ENCODE results near the gene GOLGA1.

The GOLGA1 gene

DNA sequence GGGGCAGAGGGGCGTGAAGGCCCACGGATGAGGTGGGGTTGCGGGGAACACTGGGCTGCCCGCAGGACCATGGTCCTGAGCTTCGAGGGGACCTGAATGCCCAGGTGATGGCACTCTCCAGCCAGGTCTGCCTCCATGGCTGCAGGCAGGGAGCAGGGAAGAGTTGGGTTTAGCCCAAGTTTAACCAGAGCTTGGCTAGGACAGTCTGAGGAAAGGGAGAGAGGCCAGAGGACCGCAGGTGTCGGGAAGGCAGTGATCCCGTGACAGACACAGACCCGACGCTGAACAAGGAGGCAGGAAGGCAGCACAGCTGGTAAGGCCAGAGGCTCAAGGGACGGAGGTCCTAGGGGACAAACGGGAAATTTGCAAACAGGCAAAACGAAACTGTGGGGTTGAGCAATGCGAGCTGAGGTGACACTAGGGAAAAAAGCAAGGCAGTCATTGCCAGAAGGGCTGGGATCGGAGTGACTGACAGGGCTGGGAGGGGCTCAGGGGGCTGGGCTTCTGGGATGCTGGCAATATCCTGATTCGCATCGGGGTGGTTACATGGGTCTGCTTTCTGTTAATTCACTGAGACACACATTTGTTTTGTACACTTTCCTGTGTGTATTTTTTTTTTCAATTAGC is 53.9 kb downstream of the GOLGA1 start:
- DNase-seq (ENCODE audit: low read depth in 4 of 4, low spot score in 1 of 4), result no peak

DNA sequence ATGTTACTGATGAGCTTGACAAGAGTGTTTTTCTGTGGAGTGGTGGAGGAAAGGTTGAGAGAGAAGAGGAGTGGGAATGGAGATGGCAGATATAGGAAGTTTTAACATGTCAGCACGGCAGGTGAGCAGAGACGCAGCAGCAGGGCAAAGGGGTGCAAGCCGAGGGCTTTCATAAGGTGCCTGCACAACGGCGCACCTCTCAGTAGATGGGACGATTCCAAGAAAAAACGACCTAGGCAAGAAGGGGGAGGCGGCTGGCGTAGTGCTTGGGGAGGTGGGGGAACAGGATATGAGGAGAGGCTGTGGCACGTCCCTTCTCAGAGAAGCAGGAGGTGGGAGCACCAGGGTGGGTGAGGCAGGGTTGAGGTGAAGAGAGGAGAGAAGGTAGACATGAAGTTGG is 54.4 kb downstream of the GOLGA1 start:
- DNase-seq (ENCODE audit: low read depth in 4 of 4, low spot score in 1 of 4), result no peak

DNA sequence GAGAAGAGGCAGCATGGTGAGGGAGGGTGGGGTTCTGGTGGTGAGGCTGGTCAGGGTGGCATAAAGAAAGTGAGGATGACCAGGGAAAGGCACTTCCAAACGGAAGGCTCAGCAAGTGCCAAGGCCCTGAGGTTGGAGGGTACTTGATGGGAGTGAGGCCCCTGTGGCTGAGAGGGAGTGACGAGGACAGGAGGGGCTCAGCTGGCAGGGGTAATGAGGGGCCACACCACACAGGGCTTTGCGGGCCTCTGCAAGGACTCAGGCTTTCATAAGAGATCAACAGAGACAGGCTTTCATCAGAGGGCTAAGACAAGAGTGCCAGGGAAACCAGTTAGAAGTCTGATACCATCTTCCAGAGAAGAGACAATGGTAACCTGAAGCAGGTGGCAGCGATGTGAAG is 55.3 kb downstream of the GOLGA1 start:
- DNase-seq (ENCODE audit: low read depth in 4 of 4, low spot score in 1 of 4), result no peak

DNA sequence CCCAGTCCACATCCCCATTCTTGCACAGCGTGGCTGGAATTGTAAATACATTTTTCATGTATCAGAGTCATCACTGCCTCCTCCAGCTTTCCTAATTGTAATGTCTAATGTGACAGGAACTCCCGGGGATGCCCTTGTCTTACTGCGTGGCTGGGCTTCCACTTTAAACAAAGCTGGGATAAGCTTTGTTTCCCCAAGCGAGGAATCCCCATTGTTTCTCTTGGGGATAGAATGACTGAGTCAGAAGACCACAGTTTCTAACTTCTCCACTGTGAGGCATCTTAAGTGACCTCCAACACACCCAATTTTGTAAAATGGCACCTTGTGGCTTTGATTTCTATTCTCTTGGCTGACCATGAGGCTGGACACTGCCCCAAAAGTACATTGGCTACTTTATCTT is 56.5 kb downstream of the GOLGA1 start:
- no peak for DNase-seq (ENCODE audit: low read depth in 4 of 4, low spot score in 1 of 4)

DNA sequence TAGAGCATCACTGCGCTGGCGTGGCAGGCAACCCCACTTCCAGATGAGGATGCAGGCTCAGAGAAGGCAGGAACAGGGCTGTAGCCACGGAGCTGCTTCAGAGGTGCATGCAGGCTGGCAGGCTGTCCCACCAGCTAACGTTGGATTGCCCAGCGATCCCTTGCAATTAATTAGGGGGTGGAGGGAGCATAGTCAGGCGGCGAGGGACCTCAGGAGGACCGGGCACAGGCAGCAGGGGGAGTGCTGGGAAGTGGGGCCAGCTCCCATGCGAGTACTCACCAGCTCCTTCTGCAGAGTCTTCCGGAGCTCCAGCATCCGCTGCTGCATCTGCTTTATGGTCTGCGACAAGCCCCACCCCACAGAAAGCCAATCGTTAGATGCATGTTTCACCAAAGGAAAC is 58.7 kb downstream of the GOLGA1 start:
- DNase-seq (ENCODE audit: low read depth in 4 of 4, low spot score in 1 of 4), result no peak

DNA sequence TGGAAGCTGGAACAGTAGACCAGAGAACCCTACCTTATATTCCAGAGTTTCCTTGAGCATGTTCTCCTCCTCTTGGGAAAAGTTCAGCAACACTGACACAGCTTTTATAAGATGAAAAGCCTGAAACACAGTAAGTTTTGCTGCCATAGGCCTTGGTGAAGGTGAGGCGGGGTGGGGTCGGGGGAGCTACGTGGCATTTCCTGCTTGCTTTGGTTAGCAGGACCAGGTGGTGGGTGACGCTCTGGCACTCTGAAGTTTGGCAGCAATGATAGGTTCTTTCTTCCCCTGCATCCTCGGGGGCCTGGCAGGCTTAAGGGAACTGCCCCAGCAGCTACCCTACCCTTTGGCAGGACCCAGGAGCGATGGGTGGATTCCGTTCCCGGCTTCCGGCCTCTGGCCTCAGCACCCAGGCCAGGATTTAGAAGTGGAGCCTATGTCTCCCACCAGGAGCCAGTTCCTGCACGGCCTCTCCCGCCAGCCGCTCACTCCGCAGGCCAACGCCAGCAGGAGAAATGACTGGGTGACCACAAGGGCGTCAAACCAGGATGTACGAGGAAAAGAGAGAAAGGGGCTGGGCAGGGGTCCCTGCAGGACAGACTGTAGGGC is 59.6 kb downstream of the GOLGA1 start:
- no peak for DNase-seq (ENCODE audit: low read depth in 4 of 4, low spot score in 1 of 4)

DNA sequence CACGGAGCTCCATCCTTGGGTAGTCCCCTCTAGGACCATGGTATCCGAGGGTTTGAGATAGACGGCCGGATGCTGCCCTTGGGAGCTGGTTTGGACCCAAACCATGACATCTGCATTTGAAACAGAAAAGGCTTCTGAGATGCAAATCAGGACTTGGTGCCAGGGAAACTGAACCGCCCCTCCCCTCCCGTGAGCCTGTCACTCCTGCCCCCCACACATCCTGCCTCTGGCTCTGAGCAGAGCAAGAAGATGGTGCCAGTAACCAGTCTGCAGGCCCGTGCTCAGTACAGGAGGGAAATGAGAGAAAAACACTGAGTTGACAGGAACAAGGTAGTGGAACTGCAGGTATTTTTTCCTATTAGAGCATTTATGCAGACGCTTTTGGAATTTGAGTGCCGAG is 60.4 kb downstream of the GOLGA1 start:
- DNase-seq (ENCODE audit: low read depth in 4 of 4, low spot score in 1 of 4), result no peak

DNA sequence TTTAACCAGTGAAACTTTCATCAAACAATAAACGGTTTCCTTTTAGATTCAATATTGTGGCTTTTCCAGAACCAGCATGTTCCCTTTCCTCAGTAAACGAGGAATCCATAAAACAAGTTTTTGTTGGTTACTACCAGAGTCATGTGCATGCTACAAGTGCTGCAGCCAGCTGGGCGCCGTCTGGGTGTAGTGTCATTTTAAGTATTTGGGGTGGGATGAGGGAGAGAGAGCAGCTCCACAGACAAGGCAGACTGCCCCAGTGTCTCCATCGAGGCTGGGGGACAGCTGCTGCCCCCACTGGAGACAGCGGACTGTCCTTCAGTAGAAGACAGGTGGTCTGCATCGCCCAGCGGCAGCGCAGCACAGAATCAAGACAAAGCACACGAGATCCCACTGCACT is 61.7 kb downstream of the GOLGA1 start:
- no peak for DNase-seq (ENCODE audit: low read depth in 4 of 4, low spot score in 1 of 4)

DNA sequence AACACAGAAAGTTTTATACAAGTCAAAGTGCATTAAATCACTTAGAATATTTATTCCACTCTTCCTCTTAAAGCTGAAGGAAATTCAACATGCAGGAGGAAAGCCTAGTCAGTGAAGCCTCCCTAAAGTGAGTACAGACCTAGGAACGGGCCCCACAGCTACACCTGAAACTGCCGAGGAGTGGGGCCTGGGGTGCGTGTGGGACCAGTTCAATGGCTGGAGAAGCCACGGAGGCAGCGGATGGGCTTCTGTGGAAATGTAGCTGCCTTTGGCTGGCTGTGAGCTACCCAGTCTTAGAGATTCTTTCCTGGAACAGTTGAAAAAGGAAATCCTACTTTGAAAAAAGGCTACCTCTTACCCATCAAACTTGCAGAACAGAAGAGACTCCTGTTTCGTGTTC is 62.4 kb downstream of the GOLGA1 start:
- DNase-seq (ENCODE audit: low read depth in 4 of 4, low spot score in 1 of 4), result no peak

DNA sequence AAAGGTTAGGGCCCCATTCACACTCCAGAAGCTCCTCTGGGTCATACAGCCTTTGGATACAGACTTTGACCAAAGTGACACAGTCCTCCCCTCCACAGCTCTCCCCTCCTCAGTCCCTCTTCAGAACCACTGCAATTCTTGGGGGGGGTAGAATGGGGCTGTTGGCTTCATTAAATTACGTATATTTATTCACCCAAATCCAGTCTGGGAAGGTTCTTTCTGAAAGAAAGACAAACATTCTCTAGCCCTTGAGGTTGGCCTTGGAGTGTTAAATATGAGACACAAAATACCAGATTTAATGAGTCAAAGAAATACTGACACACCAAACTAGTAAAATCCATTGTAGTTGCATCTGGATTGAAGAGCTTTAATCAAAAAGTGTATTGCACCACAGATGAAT is 62.9 kb downstream of the GOLGA1 start:
- no peak for DNase-seq (ENCODE audit: low read depth in 4 of 4, low spot score in 1 of 4)

DNA sequence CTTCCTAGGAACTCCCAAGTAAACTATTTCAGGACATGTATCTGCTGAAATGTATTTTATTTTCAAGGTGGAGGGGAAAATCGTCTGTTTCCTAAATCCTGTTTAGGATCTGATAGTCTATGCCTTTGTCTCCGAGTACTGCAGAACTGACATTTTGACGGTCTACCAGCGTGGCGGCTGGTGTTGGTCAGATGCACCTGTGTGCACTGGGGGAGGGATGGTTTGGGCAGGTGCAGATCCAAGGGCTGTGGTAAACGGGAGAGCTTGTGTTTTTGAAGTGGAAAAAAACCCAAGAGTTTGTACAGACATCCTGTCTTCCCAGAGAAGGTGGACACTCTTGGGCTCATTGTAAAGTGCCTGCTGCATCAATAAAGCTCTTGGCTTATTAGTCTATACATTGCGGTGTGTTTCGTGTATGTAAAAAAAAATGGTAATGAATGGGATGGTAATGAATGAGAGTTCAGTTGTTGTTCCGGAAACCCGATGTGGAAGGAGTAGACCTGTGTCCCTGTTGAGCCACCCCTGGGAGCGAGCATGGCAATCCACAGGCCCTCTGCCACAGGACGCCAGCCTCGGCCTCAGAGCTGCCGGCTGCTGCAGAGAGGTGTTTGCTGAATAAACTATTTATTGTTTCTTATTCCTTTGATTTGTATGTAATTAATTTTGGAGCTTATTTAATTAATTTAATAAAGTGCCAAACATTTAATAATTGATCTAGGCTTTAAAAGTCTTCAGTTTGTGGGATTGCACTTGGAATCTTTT is 63.7 kb downstream of the GOLGA1 start:
- no peak for DNase-seq (ENCODE audit: low read depth in 4 of 4, low spot score in 1 of 4)

DNA sequence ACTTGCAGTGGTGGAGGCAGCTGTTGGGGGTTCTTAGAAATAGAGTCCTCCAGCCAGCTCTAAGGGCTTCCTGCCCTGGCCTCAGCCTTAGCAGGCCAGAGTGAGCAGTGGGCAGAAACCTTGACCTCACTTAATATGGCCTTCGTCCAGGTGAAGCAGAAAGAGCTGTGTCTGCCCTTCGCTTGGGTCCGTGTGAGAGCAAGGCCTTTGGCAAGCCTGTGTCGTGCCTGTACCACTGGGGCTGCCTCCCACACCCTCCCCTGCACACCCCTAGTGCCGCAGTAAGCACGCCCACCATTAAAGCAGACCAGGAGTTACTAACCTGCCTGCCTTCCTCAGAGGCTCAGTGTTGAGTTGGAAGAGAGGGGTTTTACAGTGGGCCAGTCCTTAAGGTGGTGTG is 65.4 kb downstream of the GOLGA1 start:
- no peak for DNase-seq (ENCODE audit: low read depth in 4 of 4, low spot score in 1 of 4)

DNA sequence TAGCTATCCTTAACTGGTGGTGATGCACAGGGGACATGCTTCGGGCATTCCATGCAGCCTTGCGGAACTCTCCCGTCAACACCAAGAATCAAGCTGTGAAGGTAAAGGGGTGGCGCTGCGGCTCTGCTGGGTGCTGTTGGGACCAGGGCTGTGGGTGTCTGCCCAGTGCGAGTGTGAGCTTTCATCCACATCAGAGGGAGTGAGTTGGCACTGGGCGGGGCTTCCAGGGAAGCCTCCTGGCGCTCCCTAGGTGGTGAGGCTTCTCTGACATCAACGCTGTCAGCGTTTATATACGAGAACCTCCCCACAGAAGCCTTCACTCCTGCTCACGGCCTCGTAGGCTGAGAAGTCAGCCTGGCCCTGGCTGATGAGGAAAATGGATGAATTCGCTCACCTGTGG is 67.2 kb downstream of the GOLGA1 start:
- no peak for DNase-seq (ENCODE audit: low read depth in 4 of 4, low spot score in 1 of 4)

DNA sequence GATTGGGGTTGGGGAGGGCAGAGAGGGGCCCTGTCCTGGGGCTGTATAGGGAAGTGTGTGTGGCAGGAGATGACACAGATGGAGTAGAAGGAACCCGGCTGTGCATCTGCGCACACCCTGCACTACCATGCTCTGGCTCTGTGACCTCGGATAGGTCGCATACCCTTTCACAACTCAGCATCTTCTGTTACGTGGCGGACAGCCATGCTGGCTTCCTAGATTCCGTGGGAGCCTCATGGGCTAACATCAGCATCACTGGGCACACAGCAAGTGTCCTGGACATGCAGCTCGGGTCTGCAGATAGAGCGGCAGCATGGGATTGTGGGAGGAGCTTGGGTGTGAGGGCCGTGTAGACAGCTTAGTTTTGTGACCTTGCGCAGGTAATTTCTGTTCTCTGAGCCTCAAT is 69.7 kb downstream of the GOLGA1 start:
- DNase-seq (ENCODE audit: low read depth in 4 of 4, low spot score in 1 of 4), result no peak

DNA sequence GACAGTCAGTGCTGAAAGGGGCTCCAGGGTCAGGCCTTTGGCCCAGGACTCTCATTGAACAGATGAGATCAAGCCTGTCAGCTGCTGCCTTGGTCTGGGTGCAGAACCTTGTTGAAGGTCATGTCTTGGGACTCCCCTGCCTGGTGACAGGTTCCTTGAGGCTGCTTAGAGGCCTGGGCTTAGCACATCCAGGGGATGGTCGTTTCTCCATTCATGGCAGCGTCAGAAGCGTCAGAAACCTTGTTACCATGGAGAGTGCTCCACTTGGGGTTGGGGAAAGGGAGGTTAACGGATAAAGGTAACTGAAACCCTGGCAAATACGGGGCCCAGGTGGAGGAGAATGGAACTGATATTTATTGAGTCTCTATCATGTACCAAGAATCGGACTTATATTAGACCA is 70.2 kb downstream of the GOLGA1 start:
- no peak for DNase-seq (ENCODE audit: low read depth in 4 of 4, low spot score in 1 of 4)

DNA sequence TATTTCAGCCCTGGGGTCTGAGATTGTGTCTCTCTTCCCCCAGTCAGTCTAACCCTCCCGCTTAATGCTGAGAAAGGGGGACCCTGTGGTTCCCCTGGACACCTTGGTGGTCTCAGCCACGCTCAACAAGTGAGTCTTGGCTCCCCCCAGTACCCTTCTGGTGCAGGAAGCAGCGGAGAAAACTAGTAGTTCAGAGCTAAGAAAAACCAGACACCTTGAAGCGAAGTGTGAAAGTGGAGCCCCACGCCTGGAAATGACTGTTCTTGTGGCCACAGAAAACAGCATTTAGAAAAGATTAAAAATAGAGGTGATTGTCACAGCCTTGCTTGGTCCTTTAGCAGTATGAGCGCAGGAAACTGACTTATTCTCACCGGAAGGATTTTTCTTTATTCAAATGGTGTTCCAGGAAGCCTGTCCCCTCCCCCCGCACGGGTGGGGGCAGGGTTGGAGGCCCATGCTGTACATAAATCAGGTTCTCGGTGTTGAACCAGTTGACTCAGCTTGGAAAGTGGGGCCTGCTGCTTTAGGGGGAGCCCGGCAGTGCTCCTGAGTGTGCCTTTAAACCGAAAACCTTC is 70.8 kb downstream of the GOLGA1 start:
- DNase-seq (ENCODE audit: low read depth in 4 of 4, low spot score in 1 of 4), result peak; percentile 73 to 91 (median 82)

DNA sequence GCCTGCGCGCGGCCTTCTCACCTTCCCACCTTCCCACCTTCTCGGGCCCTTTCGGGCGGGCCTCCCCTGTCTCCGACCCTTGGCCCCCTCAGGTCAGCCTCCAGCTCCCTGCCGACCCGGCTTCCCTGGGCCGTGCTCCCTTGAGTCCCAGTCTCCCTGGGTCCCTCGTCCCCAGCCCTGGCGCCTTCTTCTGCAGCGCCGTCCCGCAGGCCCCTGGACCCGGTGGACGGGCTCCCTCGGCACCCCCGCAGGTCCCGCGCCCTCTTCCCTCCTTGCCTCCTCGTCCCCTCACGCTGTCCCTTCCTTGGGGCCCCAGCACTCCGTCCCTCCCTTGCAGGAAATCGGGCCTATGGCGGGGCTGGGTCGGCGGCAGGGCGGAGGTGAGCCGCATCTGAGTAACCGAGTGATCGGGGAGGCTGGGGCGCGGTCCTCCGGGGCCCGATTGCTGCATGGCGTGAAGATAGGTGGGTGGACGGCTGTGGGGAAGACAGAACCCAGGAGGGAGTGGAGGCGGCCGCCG is 71.4 kb downstream of the GOLGA1 start:
- DNase-seq (ENCODE audit: low read depth in 4 of 4, low spot score in 1 of 4), result peak in 1 of 4 experiments; percentile 17

DNA sequence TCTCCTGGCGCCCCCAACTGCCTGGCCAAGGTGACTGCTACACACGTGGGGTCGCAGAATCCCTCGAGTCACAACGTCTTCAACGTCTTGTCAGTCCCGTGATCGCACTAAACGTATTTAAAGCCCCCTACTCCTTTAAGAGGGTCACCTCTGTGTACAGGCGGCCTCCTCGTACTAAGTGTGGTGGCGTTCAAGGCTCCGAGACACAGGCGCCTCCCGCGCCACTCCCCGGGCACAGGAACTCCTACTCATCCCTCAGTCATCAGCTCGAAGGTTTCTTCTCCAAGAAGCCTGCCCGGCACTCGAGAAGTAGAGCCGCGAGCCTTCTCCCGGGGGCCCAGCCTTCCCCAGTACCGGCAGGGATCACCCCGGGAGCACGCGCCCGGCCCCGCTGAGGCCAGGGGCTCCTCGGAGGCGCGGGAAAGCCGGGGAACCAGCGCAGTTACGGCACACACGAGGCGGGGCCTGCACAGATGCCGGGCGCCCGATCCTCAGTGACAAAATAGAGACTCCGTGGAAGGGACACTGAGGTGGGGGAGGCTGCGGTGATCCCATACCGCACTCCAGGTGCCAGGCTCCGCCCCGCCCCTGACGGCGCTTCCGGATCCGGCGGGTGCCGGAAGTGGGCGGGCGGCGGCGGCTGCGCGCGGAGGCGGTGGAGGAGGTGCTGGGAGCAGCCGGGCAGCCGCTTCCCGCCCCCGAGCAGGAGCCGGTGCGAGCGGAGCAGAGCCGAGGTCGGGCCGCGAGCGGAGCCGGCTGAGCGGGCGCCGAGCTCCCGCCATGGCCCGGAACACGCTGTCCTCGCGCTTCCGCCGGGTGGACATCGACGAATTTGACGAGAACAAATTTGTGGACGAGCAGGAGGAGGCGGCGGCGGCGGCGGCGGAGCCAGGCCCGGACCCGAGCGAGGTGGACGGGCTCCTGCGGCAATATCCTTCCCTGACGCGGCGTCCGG is 72.1 kb downstream of the GOLGA1 start:
- peak; percentile 81 to 90 (median 87) for DNase-seq (ENCODE audit: low read depth in 4 of 4, low spot score in 1 of 4)

DNA sequence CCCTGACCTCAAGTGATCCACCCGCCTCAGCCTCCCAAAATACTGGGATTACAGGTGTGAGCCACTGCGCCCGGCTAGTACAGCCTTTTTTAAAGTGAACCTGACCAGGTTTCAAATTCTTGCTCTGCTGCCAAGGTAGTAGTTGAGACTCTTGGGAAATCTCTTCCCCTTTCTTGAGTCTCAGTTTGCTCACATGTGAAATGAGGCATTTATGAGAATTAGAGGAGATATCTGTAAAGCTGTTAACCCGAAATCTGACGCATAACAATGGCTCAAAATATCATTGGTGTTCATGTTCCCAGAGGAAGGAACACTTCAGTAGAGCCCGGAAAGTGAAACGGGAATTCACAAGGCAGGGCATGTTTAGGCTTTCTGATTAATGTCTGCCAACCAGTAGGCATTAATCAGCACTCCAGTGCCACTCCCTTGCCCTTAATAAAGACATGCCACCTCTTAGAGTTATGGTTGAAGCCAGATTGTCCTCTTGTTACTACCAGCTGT is 77.5 kb downstream of the GOLGA1 start:
- DNase-seq (ENCODE audit: low read depth in 4 of 4, low spot score in 1 of 4), result no peak

DNA sequence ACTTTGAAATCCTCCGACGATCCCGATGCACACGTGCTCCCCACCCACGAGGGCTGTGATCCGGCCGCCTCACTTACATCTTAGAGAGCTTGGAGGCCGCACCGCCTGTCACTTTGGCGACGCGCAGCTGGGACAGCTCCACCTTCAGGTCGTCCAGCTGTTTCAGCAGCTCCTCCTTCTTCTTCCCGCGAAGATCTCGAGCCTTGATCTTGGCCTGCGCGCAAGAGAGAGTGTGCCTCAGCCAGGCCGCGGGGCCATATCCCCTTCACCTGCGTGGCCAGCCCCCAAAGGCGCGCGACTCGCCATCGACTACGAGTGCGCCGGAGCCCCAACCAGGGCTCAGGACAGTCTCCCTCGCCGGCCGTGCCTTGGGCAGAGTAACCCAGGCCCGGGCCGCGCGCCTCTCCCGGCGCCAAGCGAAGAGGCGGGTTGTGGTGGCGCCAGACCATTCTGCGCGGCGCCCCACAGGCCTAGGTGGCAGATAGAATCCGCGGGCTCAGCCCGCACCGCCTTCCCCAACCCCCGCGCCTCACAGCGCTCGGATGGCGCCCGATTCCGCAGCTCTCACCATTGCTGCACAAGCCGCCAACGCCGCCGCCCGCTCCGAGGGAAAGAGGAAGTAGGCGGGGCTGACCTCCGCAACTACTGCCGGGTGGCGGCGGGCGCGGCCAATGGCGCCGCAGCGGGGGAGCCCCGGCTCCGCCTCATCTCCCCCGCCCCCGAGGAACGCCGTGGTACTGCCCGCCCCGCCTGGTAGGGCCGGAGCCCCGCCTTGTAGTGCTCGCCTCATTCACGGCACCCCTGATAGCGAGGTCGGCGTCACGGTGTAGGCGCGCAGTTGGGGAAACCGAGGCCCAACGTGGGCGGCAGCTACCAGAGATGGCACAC is 79.3 kb downstream of the GOLGA1 start, which contains the start of the genes ARPC5L and RPL35:
ARPC5L (plus strand) TSS at position 789 of the 888 bp plus-strand sequence. CDS start 7,161 bp downstream, outside the sequence.
RPL35 (minus strand) TSS at position 616 of the 888 bp plus-strand sequence; CDS start at position 571, 45 bp downstream.
- peak; percentile 89 to 96 (median 94) for DNase-seq (ENCODE audit: low read depth in 4 of 4, low spot score in 1 of 4)
